HepG2 (cell line): Measurements from ENCODE around the gene HEXD. TPM values are rescaled to one million over a fixed set of nuclear protein-coding genes. Genes with fewer than 3 reads are reported as not detected.

Source experiments
- EEA1 ChIP-seq: sonication (generic); formaldehyde crosslinking; IDR thresholded peaks from 2 replicates; pipeline ENCODE4 v1.5.1; 2020; ENCODE audit warnings: mild to moderate bottlenecking, missing genetic modification reagents, borderline replicate concordance
- FOSL1 ChIP-seq: sonication (generic); formaldehyde crosslinking; IDR thresholded peaks from 2 replicates; pipeline ENCODE4 v1.9.0; 2021; ENCODE audit warnings: missing genetic modification reagents, borderline replicate concordance
- KLF16 ChIP-seq, 2 experiments: sonication (generic) in 1 of 2; formaldehyde crosslinking in 1 of 2; IDR thresholded peaks; 2 replicates each; pipeline versions ENCODE4 v1.6.1 to v1.8.0; 2016 to 2023; ENCODE audit warnings: missing genetic modification reagents in 2 of 2, missing compliant biosample characterization in 1 of 2
- NFAT5 ChIP-seq: sonication (generic); formaldehyde crosslinking; IDR thresholded peaks from 2 replicates; pipeline ENCODE4 v1.4.0; 2020; ENCODE audit warnings: missing genetic modification reagents
- NFYC ChIP-seq: IDR thresholded peaks from 2 replicates; pipeline ENCODE4 v1.6.1; 2016; ENCODE audit warnings: missing genetic modification reagents, missing compliant biosample characterization
- RARA ChIP-seq: IDR thresholded peaks from 2 replicates; pipeline ENCODE4 v1.6.1; 2016; ENCODE audit warnings: missing genetic modification reagents, missing compliant biosample characterization
- RARG ChIP-seq: sonication (generic); formaldehyde crosslinking; IDR thresholded peaks from 2 replicates; pipeline ENCODE4 v1.4.0; 2020; ENCODE audit warnings: low read depth, mild to moderate bottlenecking, missing genetic modification reagents
- RCOR2 ChIP-seq: IDR thresholded peaks from 2 replicates; pipeline ENCODE4 v1.6.1; 2016; ENCODE audit warnings: missing biosample characterization, missing genetic modification reagents
- SMC3 ChIP-seq: IDR thresholded peaks from 2 replicates; pipeline ENCODE4 v1.6.1; 2011; ENCODE audit warnings: low read length, improper control_type of control experiment
- SP2 ChIP-seq: sonication (generic); formaldehyde crosslinking; IDR thresholded peaks from 2 replicates; pipeline ENCODE4 v1.5.1; 2020; ENCODE audit warnings: mild to moderate bottlenecking, missing genetic modification reagents
- SP5 ChIP-seq: IDR thresholded peaks from 2 replicates; pipeline ENCODE4 v1.6.1; 2016; ENCODE audit warnings: low read depth, borderline replicate concordance
- WIZ ChIP-seq: sonication (generic); formaldehyde crosslinking; IDR thresholded peaks from 2 replicates; pipeline ENCODE4 v1.5.1; 2020; ENCODE audit warnings: mild to moderate bottlenecking, missing genetic modification reagents
- ZFP90 ChIP-seq: sonication (generic); formaldehyde crosslinking; IDR thresholded peaks from 2 replicates; pipeline ENCODE4 v1.8.0; 2022; ENCODE audit warnings: missing genetic modification reagents, mild to moderate bottlenecking, inconsistent platforms, borderline replicate concordance
- ZNF251 ChIP-seq: sonication (generic); formaldehyde crosslinking; IDR thresholded peaks from 2 replicates; pipeline ENCODE4 v1.9.0; 2021; ENCODE audit warnings: mild to moderate bottlenecking, missing genetic modification reagents
- ZNF256 ChIP-seq: sonication (generic); formaldehyde crosslinking; conservative IDR thresholded peaks from 2 replicates; pipeline ENCODE4 v1.4.0; 2020; ENCODE audit warnings: missing genetic modification reagents
- ZNF749 ChIP-seq: sonication (generic); formaldehyde crosslinking; IDR thresholded peaks from 2 replicates; pipeline ENCODE4 v1.8.0; 2022; ENCODE audit warnings: mild to moderate bottlenecking, missing genetic modification reagents, moderate library complexity, borderline replicate concordance
- ZNF841 ChIP-seq: sonication (generic); formaldehyde crosslinking; IDR thresholded peaks from 2 replicates; pipeline ENCODE4 v1.8.1; 2023; ENCODE audit warnings: missing genetic modification reagents, borderline replicate concordance
- polyA plus RNA-seq, 8 experiments: library from polyadenylated mRNA; depleted of rRNA in 3 of 8; stranded (reverse) in 7 of 8; unstranded in 1 of 8; fragments of >200 nt; fragmentation: Illumina TruSeq in 4 of 8; extraction: Trizol in 4 of 8; gene quantifications; 2 replicates each; pipeline versions ENCODE4 v1.2.1 to v1.2.3, GENCODE V29; 2011 to 2016; ENCODE audit warnings: low read depth in 4 of 8, missing spikeins in 1 of 8, mixed read lengths in 1 of 8; ENCODE audit not compliant: insufficient read depth in 1 of 8
- total RNA-seq, 5 experiments: library from RNA; depleted of rRNA; stranded (reverse); fragments of >200 nt; fragmentation: Illumina TruSeq; extraction: Trizol; gene quantifications; 2 replicates each; pipeline ENCODE4 v1.2.3, GENCODE V29; 2016; ENCODE audit warnings: low read depth in 1 of 5
- TF ChIP-seq, protein P1 (sequence below): sonication (generic); formaldehyde crosslinking; IDR thresholded peaks from 2 replicates; pipeline ENCODE4 v1.5.1; 2020; ENCODE audit warnings: mild to moderate bottlenecking, missing genetic modification reagents
- TF ChIP-seq, protein P2 (sequence below): sonication (generic); formaldehyde crosslinking; IDR thresholded peaks from 2 replicates; pipeline ENCODE4 v1.8.0; 2022; ENCODE audit warnings: low read depth, missing genetic modification reagents

Gene HEXD
- total and polyA plus RNA-seq, 2 of the 13 experiments (the other 11 are each of a cell fraction or from before 2014, with no cell fraction given): 22.3 to 41.8 TPM

GRCh38 chr17:82384730-82385481 lies 33.2 kb upstream of the HEXD start (continued):
- TF ChIP-seq SP2 (CRISPR knock-in tag): 0 out of 2 replicates have a peak, but pooled peaks have one; percentile 33
- no peak for TF ChIP-seq RARG (CRISPR knock-in tag)
- peak; percentile 62; the same call in 1 of the 2 replicates for TF ChIP-seq FOSL1 (CRISPR knock-in tag)
- 0 out of 2 replicates have a peak, but pooled peaks have one; percentile 34 for TF ChIP-seq ZNF251 (CRISPR knock-in tag)
- TF ChIP-seq, protein P1, sequence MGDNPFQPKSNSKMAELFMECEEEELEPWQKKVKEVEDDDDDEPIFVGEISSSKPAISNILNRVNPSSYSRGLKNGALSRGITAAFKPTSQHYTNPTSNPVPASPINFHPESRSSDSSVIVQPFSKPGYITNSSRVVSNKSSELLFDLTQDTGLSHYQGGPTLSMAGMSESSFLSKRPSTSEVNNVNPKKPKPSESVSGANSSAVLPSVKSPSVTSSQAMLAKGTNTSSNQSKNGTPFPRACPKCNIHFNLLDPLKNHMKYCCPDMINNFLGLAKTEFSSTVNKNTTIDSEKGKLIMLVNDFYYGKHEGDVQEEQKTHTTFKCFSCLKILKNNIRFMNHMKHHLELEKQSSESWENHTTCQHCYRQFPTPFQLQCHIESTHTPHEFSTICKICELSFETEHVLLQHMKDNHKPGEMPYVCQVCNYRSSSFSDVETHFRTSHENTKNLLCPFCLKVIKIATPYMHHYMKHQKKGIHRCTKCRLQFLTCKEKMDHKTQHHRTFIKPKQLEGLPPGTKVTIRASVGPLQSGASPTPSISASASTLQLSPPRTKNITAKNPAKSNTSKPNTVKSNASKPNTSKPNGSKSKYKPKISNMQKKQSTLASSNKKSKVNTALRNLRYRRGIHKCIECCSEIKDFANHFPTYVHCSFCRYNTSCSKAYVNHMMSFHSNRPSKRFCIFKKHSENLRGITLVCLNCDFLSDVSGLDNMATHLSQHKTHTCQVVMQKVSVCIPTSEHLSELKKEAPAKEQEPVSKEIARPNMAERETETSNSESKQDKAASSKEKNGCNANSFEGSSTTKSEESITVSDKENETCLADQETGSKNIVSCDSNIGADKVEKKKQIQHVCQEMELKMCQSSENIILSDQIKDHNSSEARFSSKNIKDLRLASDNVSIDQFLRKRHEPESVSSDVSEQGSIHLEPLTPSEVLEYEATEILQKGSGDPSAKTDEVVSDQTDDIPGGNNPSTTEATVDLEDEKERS (CRISPR knock-in tag): no peak
- TF ChIP-seq WIZ (CRISPR knock-in tag): peak; percentile 50; the same call in 1 of the 2 replicates
- TF ChIP-seq ZNF749 (CRISPR knock-in tag): no peak
- TF ChIP-seq EEA1 (CRISPR knock-in tag): peak; percentile 85; the same call in 1 of the 2 replicates
- TF ChIP-seq KLF16 (CRISPR knock-in tag; IDR thresholded peaks at IDR 0.05): 0 out of 4 replicates have a peak, but pooled peaks of 1 of the 2 experiments have one; percentile 31
- TF ChIP-seq ZNF841 (CRISPR knock-in tag): no peak
- TF ChIP-seq RCOR2 (CRISPR knock-in tag): no peak
- no peak; the same call in 1 of the 2 replicates for TF ChIP-seq SMC3
- TF ChIP-seq ZNF256 (CRISPR knock-in tag): 0 out of 2 replicates have a peak, but pooled peaks have one; percentile 21
- TF ChIP-seq, protein P2, sequence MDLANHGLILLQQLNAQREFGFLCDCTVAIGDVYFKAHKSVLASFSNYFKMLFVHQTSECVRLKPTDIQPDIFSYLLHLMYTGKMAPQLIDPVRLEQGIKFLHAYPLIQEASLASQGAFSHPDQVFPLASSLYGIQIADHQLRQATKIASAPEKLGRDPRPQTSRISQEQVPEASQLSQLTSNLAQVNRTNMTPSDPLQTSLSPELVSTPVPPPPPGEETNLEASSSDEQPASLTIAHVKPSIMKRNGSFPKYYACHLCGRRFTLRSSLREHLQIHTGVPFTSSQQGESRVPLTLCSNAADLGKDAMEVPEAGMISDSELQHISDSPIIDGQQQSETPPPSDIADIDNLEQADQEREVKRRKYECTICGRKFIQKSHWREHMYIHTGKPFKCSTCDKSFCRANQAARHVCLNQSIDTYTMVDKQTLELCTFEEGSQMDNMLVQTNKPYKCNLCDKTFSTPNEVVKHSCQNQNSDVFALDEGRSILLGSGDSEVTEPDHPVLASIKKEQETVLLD: no peak
- no peak for TF ChIP-seq NFYC (CRISPR knock-in tag)
- peak; percentile 75; the same call in 1 of the 2 replicates for TF ChIP-seq ZFP90 (CRISPR knock-in tag)
- 0 out of 2 replicates have a peak, but pooled peaks have one; percentile 24 for TF ChIP-seq NFAT5
- TF ChIP-seq SP5 (CRISPR knock-in tag): no peak
- peak; percentile 96 for TF ChIP-seq RARA (CRISPR knock-in tag)
